Measurements from ENCODE around the gene FRRS1L. TPM values are rescaled to one million over a fixed set of nuclear protein-coding genes. Genes with fewer than 3 reads are reported as not detected.
A peak's percentile ranks its signal among the peaks of the same experiment; 100 is the strongest.

Gene FRRS1L
- total and polyA plus RNA-seq, 4 donors: 0.08 to 0.51 TPM; not detected in 2

- no peak for TF ChIP-seq HNF4A (conservative IDR thresholded peaks at IDR 0.05)
- TF ChIP-seq, protein P1, sequence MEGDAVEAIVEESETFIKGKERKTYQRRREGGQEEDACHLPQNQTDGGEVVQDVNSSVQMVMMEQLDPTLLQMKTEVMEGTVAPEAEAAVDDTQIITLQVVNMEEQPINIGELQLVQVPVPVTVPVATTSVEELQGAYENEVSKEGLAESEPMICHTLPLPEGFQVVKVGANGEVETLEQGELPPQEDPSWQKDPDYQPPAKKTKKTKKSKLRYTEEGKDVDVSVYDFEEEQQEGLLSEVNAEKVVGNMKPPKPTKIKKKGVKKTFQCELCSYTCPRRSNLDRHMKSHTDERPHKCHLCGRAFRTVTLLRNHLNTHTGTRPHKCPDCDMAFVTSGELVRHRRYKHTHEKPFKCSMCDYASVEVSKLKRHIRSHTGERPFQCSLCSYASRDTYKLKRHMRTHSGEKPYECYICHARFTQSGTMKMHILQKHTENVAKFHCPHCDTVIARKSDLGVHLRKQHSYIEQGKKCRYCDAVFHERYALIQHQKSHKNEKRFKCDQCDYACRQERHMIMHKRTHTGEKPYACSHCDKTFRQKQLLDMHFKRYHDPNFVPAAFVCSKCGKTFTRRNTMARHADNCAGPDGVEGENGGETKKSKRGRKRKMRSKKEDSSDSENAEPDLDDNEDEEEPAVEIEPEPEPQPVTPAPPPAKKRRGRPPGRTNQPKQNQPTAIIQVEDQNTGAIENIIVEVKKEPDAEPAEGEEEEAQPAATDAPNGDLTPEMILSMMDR (IDR thresholded peaks at IDR 0.05; ENCODE audit: low read depth, low read length, missing input control): no peak
These were observed 45.7 kb downstream of the FRRS1L start (continued) for GRCh38 chr9:109121232-109121796.

- TF ChIP-seq FOXA1 (IDR thresholded peaks at IDR 0.05): no peak
- TF ChIP-seq, protein P2, sequence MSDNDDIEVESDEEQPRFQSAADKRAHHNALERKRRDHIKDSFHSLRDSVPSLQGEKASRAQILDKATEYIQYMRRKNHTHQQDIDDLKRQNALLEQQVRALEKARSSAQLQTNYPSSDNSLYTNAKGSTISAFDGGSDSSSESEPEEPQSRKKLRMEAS (IDR thresholded peaks at IDR 0.05): peak; percentile 29
- TF ChIP-seq ZBTB33 (IDR thresholded peaks at IDR 0.05): peak; percentile 99
- WGBS: 34% methylated on average over 13 of the region's 13 CpGs
- Histone ChIP-seq H3K9ac (ENCODE audit: low read depth in 1 of 2, low read length in 2 of 2) (peak overlapping the region in 1 of 2 donors; percentile 50), H3K27ac (ENCODE audit: low read depth in 1 of 2, low read length in 2 of 2) (no peak overlapping the region), H3K36me3 (ENCODE audit: control insufficient read depth in 4 of 4, insufficient read depth in 3 of 4, low read depth in 1 of 4, low read length in 3 of 4) (no peaks in the 10 kb centered on the region), H3K4me3 (ENCODE audit: low read depth in 1 of 3, low read length in 3 of 3) (no peak overlapping the region), H3K9me3 (ENCODE audit: control insufficient read depth in 4 of 4, low read length in 3 of 4) (no peaks in the 10 kb centered on the region), H3K27me3 (ENCODE audit: control insufficient read depth in 4 of 4, insufficient read depth in 4 of 4, low read length in 3 of 4) (no peaks in the 10 kb centered on the region), H3K4me1 (ENCODE audit: control insufficient read depth in 4 of 4, insufficient read depth in 4 of 4, low read length in 3 of 4) (peaks cover 10 to 36% (median 31%) of the 10 kb centered on the region in 4 donors)
- no peak for DNase-seq (ENCODE audit: low spot score)
These were observed 46.8 kb downstream of the FRRS1L start for GRCh38 chr9:109120204-109120789.

GRCh38 chr9:109119439-109120203 is 47.4 kb downstream of the FRRS1L start, which contains the start of gene TMEM245:
Gene TMEM245 (minus strand): TSS chr9:109119947. CDS start chr9:109119913, 34 bp downstream.
- TF ChIP-seq TAF1 (conservative IDR thresholded peaks at IDR 0.05) (peak; percentile 26), FOXA2 (IDR thresholded peaks at IDR 0.05) (no peak), YY1 (IDR thresholded peaks at IDR 0.05) (peak; percentile 94), HNF4A (conservative IDR thresholded peaks at IDR 0.05) (peak in 1 of 2 donors; percentile 24), JUND (IDR thresholded peaks at IDR 0.05) (peak; percentile 31 to 43), RAD21 (IDR thresholded peaks at IDR 0.05) (peak; percentile 29 to 35), GABPA (IDR thresholded peaks at IDR 0.05 in 1 of 2, conservative IDR thresholded peaks at IDR 0.05 in 1 of 2) (peak; percentile 42 to 59), RXRA (IDR thresholded peaks at IDR 0.05) (peak in 1 of 2 donors; percentile 43), SP1 (IDR thresholded peaks at IDR 0.05) (peak; percentile 79), EGR1 (IDR thresholded peaks at IDR 0.05; ENCODE audit: low read depth in 2 of 2) (peak; percentile 44 to 70), NR2F2 (IDR thresholded peaks at IDR 0.05) (peak; percentile 40), ZBTB33 (IDR thresholded peaks at IDR 0.05) (no peak), HNF4G (IDR thresholded peaks at IDR 0.05) (no peak)
- TF ChIP-seq, protein P3, sequence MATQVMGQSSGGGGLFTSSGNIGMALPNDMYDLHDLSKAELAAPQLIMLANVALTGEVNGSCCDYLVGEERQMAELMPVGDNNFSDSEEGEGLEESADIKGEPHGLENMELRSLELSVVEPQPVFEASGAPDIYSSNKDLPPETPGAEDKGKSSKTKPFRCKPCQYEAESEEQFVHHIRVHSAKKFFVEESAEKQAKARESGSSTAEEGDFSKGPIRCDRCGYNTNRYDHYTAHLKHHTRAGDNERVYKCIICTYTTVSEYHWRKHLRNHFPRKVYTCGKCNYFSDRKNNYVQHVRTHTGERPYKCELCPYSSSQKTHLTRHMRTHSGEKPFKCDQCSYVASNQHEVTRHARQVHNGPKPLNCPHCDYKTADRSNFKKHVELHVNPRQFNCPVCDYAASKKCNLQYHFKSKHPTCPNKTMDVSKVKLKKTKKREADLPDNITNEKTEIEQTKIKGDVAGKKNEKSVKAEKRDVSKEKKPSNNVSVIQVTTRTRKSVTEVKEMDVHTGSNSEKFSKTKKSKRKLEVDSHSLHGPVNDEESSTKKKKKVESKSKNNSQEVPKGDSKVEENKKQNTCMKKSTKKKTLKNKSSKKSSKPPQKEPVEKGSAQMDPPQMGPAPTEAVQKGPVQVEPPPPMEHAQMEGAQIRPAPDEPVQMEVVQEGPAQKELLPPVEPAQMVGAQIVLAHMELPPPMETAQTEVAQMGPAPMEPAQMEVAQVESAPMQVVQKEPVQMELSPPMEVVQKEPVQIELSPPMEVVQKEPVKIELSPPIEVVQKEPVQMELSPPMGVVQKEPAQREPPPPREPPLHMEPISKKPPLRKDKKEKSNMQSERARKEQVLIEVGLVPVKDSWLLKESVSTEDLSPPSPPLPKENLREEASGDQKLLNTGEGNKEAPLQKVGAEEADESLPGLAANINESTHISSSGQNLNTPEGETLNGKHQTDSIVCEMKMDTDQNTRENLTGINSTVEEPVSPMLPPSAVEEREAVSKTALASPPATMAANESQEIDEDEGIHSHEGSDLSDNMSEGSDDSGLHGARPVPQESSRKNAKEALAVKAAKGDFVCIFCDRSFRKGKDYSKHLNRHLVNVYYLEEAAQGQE (IDR thresholded peaks at IDR 0.05): peak; percentile 54
- H3K36me3 ChIP-seq (ENCODE audit: control insufficient read depth in 4 of 4, insufficient read depth in 3 of 4, low read depth in 1 of 4, low read length in 3 of 4): no peaks in the 10 kb centered on the region
- peak within 1 kb of the TSS; percentile 68 to 96 for H3K9ac ChIP-seq (ENCODE audit: low read depth in 1 of 2, low read length in 2 of 2)
- H3K4me1 ChIP-seq (ENCODE audit: control insufficient read depth in 4 of 4, insufficient read depth in 4 of 4, low read length in 3 of 4): peaks cover 10 to 41% (median 33%) of the 10 kb centered on the region in 4 donors
- DNase-seq (ENCODE audit: low spot score): peak; percentile 92
- under 1% methylated on average over 88 of the region's 88 CpGs for WGBS
- peak within 1 kb of the TSS; percentile 92 to 93 for H3K27ac ChIP-seq (ENCODE audit: low read depth in 1 of 2, low read length in 2 of 2)
- H3K4me3 ChIP-seq (ENCODE audit: low read depth in 1 of 3, low read length in 3 of 3): peak within 1 kb of the TSS; percentile 85 to 94 (median 91)
- H3K27me3 ChIP-seq (ENCODE audit: control insufficient read depth in 4 of 4, insufficient read depth in 4 of 4, low read length in 3 of 4): no peaks in the 10 kb centered on the region
- H3K9me3 ChIP-seq (ENCODE audit: control insufficient read depth in 4 of 4, low read length in 3 of 4): no peaks in the 10 kb centered on the region

All from liver (tissue), 9 donors.